ENCODE measurements around the gene PSME2.
A peak's percentile ranks its signal among the peaks of the same experiment; 100 is the strongest.

Gene PSME2

DNA sequence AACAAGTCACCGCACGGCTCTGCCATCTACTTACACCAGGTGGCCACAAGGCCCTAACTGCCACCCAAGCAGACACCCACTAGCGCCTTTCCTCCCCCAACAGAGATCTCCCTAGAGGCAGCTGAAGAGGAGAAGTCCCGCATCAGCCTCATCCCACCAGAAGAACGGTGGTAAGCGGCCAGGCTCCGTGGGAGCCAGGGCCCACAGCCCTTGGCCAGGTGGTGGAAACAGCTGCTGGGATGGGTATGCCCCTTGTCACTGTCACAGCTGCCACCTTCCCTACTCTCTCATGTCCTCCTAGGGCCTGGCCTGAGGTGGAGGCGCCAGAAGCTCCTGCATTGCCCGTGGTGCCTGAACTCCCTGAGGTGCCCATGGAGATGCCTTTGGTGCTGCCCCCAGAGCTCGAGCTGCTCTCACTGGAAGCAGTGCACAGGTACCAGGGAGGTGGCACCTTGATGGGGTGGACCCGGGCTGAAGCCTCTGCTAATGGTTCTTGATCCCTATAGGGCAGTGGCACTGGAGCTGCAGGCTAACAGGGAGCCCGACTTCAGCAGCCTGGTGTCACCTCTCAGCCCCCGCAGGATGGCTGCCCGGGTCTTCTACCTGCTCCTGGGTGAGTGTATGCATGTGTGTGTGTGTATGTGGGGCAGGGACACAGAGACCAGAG is 33.0 kb upstream of the PSME2 start:
- no peak for DNase-seq

DNA sequence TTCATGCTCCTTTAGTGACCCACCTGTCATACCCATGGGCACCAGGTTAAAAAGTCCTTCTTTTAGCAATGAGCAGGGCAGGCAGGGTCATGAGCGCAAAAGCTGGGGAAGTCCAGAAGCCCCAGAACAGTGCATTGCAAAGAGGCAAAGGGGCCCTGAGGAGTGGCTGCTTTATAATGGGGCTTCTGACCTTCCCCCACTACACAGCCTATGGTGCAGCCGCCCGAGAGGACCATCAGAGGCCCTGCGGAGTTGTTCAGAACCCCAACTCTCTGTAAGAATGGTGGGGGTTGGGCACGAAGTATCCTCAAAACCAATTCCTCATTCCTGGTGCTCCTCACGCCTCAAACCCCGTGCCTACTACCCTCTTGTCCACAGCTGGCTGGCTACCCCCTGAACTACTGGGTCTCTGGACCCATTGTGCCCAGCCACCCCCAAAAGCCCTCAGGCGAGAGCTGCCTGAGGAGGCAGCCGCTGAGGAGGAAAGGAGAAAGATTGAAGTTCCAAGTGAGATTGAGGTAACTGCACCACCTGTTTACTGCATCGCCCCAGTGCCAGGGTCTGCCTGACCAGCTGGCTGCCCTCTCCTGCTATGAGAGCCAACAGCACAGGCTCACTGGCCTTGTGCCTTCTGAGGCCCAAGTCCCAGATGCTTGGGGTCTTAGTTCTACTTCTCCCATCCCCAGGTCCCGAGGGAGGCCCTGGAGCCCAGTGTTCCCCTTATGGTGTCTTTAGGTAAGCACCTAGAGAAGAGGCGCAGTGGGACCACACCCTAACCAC is 32.2 kb upstream of the PSME2 start:
- DNase-seq, result no peak

DNA sequence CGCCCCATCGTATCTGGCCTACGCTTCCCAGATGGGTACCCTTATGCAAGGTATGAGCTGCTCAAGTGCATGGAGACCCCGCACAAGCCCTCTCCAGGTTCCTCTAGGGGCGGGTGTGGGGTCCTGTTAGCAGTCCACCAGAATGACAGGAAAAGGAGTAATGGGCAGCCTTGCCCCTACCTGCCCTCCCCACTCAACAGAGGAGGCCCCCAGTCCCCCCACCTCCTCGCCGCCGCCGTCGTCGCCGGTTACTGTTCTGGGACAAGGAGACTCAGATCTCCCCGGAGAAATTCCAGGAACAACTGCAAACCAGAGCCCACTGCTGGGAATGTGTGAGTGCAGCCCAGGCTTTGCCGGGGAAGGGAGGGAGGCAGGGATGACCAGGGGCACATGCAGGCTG is 31.5 kb upstream of the PSME2 start:
- DNase-seq, result no peak

DNA sequence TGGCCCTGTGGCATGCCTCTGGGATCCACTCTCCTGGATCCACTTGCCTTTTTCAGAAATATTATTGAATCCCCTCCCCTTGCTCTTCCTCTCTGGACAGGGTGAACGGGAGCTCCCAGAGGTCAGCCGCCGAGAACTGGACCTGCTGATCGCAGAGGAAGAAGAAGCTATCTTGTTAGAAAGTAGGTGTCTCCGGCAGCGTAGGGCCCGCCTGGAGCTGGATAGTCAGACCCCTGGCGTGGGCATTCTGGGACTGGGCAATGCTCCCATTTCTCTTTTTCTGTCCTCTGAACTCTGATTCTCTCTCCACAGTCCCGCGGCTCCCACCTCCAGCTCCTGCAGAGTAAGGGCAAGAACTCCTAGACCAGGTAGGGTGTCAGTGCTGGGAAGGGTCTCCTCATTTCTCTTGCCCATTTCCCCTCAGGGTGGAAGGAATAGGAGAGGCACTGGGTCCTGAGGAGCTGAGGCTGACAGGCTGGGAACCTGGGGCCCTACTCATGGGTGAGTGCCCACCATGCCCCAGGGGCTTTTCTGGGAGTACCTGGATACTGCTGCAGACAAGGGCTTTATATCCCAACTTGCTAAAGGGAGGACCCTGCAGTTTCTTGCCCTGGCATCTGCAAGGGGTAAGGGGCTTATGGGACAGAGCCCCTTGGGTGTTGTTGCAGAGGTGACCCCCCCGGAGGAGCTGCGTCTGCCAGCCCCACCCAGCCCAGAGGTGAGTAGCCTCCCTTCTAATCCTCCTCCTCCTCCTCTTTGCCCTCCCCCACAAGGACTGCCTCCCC is 30.8 kb upstream of the PSME2 start:
- DNase-seq, result no peak

DNA sequence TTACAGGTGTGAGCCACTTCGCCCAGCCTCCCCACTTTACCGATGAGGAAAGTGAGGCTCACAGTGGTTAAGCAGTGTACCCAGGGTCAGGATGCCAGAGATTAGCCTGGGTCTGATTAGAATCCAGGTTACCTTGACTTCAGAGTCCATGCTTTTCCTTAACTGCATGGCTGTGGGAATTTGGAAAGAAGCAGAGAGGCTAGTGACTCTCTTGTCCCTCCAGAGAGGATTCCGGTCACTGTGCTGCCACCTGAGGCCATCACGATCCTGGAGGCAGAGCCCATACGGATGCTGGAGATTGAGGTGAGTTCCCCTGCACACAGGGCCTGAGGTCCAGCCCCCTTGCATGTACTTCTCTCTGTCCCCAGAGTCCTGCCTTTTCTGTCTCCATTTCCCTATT is 30.2 kb upstream of the PSME2 start:
- DNase-seq, result no peak

DNA sequence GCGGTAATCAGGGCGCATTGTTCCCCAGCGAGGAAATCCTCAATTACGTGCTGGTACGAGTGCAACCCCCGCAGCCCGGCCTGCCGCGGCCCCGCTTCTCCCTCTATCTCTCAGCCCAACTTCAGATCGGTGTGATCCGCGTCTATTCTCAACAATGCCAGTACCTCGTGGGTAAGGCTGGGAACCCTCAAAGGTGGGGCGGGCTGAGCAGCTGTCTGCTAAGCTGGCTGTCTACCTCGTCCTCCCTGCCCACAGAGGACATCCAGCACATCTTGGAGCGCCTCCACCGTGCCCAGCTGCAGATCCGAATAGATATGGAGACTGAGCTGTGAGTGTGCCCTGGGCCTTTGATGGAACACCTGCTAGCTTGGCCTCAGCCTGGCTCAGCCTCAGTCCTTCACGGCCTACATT is 26.5 kb upstream of the PSME2 start:
- DNase-seq, result no peak

DNA sequence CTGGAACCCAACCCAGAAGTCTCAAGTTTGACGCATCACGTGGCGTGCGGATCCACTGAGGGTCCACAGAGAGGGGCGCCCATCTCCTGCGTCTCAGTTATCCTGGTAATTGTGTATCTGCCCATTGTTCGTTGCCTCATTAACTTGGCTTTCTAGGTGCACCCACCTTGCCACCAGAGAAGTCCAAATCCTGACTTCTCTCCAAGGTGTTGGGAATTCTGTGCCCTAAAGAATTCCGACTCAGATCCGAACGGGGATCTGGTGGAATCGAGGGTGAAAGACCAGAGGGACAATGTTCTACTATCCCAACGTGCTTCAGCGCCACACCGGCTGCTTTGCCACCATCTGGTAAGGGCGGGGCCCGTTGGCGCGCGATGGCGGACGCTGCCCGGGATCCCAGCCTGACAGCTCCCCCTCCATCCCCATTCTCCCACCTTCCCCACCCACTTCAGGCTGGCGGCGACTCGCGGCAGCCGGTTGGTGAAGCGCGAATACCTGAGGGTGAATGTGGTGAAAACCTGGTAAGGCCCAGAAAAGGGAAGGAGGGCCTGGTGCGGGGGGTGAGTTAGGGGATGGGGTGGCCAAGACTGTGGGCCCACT is 26.0 kb upstream of the PSME2 start:
- DNase-seq, result no peak

DNA sequence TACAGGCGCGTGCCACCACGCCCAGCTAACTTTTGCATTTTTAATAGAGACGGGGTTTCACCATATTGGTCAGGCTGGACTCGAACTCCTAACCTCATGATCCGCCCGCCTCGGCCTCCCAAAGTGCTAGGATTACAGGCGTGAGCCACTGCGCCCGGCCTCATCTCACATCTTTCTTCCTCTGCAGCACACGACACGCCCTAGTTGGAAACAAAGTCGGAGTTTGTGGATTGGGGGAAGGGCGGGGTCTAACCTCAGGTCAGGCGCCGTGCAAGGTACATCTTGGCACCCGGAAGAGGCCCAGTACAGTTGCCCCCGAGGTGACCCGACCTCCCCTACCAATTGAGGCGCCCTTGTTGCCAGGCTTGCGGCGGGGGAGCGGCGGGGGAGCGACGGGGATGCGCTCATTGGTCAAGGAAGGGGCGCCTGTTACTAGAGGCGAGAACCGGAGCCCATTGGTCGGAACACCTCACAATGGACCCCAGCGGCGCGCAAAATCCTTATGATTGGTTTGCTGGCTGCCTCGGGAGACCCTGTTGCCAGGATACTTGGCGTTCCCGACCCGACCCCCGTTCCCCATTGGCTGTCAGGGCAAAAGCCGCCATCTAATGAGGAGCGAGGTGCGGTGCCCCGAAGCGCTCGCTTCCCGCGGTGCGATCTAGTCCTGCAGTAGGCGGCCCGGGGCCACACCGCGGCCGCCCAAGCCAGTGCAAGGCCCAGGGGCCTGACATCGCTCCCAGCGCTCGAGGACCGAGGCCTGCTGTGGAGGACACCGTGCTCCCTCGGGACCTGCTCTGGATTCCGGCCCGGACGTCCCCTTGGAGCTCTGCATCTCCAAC is 25.2 kb upstream of the PSME2 start, which contains the start of gene REC8:
REC8 (plus strand) TSS at position 659 of the 839 bp plus-strand sequence. CDS start 473 bp downstream, outside the sequence.
- no peak for DNase-seq

DNA sequence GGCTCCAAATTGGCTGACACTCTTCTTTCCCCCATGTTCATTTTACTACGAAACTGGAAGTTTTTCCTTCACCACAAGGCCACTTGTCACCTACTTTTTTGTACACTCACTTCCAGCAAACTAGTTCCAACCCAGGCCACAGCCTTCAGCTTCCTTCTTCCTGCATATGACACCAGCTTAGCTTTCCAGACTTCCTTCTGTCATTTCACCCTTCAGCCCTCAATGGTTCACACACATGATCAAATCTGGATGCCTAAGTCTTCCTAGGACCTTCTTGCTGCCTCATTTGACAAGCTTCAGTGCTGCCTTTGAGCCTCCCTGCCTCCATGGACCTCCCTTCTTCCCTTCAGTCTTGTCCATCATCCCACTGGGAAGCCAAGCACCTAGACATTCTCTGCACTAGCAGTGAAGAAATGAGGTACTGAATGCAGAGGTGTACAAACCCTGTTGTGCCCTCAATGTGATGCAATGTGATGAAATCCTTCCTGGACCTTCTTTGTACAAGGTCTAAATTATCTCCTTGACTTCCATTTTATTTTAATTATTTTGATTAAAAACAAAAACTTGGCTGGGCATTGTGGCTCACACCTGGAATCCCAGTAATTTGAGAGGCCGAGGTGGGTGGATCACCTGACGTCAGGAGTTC is 21.2 kb upstream of the PSME2 start:
- DNase-seq, result peak; percentile 75

DNA sequence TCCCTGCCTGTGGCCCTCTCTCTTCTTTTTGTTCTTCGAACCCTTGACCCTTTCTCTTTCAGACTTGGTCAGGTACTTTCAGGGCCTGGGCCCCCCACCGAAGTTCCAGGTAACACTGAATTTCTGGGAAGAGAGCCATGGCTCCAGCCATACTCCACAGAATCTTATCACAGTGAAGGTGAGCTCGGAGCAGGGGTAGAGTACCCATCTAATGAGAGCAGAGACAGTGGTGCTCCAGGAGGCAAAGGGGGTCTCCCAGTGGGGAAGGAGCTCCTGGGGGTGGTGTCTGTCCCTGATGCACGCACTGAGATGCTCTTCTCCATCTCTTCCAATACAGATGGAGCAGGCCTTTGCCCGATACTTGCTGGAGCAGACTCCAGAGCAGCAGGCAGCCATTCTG is 19.4 kb upstream of the PSME2 start:
- no peak for DNase-seq

DNA sequence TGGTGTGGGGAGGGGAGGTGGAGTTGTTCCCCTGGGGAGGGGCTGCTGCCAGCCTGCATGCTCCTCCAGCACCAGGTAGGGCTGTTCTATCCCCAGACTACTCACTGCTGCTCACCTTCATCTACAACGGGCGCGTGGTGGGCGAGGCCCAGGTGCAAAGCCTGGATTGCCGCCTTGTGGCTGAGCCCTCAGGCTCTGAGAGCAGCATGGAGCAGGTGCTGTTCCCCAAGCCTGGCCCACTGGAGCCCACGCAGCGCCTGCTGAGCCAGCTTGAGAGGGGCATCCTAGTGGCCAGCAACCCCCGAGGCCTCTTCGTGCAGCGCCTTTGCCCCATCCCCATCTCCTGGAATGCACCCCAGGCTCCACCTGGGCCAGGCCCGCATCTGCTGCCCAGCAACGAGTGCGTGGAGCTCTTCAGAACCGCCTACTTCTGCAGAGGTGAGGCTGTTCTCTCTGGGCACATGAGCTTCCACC is 18.1 kb upstream of the PSME2 start:
- DNase-seq, result no peak

DNA sequence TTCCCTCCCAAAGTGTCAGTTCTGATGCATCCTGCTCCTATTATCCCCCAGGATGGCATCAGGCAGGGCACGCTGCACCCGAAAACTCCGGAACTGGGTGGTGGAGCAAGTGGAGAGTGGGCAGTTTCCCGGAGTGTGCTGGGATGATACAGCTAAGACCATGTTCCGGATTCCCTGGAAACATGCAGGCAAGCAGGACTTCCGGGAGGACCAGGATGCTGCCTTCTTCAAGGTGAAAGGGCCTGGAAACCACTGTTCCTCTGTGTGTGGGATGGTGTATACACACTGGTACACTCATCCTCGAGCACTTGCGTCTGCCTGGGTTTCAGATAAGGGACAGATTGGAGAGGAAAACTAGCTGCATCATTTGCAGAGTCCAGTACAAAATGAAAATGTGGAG is 15.7 kb upstream of the PSME2 start:
- peak; percentile 23 for DNase-seq

DNA sequence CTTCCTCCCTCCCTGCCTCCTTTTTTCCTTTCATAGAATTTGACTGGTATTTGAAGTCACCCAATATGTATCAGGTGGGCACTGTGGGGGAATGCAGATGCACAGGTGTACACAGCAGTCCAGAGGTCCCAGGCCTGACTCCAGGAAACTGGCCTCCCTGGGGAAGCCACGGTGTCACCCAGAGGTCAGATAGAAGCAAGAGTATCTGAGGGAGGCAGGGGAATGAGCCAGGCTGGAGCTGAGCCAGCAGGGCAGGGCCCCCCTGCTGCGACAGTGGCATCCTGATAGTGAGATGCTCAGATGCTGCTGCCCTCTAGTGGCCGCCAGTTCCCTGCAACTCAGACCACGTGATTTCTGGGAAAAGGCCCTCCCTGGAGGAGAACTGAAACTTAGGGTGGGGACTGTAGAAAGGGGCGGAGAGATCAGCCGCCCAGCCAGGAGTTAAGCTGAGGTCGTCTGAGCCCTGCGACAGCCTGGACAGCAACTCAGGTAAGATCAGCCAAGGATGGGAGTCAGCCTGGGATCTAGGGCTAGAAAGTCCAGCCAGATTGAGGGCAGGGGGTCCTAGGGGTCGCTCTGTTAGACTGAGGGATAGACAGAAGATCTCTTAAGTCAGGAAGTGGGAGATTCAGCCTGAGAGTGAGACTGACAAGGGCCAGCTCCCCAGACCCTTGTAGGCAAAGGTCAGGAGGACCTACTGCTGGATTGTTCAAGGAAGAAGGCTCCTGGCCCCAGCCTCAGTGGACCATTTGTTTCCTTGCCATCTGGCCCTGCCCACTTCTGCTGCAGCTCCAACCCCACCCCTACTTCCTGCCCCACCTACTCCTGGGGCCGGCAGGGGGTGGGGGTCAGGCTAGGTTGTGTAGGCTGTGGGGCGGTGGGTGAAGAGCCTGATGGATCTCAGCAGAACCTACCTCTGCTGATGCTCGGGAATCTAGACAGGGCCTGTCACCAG is 14.7 kb upstream of the PSME2 start, which contains the start of gene IRF9:
IRF9 (plus strand) TSS at position 416 of the 955 bp plus-strand sequence. CDS start 880 bp downstream, outside the sequence.
- peak; percentile 95 for DNase-seq

DNA sequence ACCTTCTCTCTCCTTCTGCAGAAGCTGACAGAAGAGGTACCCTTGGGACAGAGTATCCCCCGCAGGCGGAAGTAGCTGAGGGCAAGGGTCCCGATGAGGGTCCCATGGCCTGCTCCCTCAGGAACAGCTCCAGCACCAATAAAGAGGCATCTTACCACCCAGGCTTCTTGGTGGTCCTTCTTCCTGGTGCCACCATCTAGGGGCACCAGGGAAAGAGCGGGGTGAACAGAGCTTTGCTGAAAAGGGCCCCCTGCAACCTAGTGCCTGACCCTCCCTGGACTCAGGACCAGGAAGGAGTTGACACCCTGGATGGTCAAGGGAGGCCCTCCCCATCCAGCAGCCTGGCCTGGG is 14.1 kb upstream of the PSME2 start:
- DNase-seq, result no peak

DNA sequence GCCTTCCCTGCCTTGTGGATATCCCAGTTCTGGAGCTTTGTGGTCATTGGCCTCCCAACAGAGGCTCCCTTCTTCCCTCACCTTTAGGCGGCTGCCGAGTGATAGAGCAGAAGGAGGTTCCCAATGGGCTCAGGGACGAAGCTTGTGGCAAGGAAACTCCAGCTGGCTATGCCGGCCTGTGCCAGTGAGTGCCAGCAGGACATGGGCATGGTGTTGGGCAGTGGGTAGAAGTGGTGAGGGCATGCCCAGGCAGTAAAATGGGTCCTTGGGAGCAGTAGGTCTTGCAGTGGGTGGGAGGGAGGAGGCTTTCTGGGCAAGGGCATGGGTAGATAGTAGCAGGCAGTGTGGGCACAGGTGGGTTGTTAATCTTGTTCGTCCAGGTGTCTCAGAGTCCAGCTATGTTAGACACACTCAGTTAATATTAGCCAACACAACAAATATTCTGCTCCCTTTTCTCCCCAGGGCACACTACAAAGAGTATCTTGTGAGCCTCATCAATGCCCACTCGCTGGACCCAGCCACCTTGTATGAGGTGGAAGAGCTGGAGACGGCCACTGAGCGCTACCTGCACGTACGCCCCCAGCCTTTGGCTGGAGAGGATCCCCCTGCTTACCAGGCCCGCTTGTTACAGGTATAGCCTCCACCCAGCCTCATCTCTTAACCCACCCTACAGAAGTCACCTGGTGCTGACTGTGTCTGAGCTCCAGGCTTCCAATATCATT is 13.5 kb upstream of the PSME2 start:
- DNase-seq, result no peak

DNA sequence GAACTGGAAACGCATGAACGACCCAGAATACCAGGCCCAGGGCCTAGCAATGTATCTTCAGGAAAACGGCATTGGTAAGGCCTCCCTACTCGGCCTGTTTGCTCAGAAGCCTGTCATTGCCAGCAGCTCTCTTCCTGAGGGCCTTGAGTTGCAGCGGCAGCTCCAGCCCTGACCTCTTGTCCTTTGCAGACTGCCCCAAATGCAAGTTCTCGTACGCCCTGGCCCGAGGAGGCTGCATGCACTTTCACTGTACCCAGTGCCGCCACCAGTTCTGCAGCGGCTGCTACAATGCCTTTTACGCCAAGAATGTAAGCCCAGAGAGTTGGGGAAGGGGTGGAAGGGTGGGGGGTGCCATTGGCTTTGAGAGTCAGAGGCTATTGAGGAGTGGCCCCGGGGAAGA is 10.9 kb upstream of the PSME2 start:
- no peak for DNase-seq

DNA sequence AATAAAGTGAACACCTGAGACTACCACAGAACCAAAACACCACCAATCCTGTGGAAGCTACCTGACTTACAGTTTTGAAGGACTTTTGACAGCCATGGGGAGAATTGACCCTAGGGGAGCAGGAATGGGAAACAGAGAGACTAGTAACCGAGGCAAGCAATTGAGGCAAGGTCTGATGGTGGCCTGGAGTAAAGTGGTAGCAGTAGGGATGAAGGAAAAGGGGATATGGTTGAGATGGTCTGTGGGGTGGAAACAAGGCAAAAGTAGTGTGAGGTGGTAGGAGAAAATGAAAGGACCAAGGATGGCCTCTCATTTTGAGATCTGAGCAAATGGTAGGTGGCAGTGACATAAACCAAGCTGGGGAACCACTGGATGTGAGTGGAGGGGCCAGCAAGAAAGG is 10.4 kb upstream of the PSME2 start:
- no peak for DNase-seq

DNA sequence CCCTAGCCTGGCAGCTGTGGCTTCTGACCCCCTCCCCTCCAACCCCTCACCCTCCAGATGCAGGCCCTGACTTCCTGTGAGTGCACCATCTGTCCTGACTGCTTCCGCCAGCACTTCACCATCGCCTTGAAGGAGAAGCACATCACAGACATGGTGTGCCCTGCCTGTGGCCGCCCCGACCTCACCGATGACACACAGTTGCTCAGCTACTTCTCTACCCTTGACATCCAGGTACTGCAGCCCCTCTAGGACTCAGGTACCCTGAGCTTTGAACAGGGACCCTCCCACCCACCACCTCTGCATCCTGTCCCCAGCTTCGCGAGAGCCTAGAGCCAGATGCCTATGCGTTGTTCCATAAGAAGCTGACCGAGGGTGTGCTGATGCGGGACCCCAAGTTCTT is 8.7 kb upstream of the PSME2 start:
- DNase-seq, result no peak

DNA sequence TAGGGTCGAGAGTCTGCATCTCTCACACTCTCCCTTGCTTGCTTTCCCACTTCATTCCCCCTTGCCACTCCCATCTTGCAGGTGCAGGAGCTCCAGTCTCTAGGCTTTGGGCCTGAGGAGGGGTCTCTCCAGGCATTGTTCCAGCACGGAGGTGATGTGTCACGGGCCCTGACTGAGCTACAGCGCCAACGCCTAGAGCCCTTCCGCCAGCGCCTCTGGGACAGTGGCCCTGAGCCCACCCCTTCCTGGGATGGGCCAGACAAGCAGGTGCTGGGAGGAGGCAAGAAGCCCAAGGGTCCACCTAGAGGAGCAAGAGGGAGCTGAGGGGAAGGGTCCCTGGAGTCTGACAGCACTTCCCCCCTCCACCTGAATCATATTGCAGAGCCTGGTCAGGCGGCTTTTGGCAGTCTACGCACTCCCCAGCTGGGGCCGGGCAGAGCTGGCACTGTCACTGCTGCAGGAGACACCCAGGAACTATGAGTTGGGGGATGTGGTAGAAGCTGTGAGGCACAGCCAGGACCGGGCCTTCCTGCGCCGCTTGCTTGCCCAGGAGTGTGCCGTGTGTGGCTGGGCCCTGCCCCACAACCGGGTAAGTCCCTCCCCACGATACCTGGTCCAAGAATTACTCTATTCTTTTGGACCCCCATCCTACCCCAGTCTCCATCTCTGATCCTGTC is 5.1 kb upstream of the PSME2 start:
- DNase-seq, result no peak

Measured in inflammatory macrophage treated with lipopolysaccharide for 4 hours (primary cell).